Measurements from ENCODE around the gene GPRIN2.
"Not testable (repeated sequence)": the region's sequence is repeated elsewhere in the genome, so short reads cannot be mapped to it uniquely, and the experiment has no call there.

GPRIN2 gene

DNA sequence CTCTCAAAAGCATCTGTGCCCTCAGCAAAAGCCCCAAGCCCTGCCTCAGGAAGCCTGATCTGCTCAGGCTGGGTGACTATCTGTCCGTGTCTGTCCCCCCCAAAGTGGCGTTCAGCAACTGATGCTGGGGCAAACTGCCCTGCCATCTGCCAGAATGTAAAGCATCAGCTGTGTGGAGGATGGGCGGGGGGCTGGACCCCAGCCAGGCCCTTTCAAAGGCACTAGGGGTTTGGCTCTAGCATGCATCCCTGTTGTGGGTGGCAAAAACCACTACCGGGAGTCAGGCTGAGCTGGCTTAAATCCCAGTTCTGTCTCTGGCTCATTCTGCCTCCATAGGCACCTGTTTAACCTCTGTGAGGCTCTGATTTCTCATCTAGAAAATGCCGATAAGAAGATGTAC is 35.5 kb downstream of the GPRIN2 start:
- no peak for DNase-seq (ENCODE audit: low spot score)

DNA sequence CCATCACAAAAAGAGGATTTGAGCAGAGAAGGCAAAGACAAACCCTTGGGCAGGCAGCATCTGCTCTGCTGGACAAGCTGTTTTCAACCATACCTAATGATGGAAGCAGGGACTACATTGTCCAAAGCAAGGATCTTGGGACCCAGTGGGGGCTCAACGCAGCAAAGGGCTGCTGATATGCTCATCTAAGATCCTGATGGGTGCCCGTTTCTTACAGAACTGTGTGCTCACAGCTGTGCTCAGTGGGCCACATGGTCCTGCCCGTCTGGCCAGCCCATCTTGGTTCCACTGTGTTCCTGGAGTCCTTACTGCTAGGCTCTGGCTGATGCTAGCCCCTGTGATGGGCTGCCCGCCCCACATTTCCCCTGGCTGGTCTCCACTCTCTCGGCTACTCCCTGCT is 36.1 kb downstream of the GPRIN2 start:
- no peak for DNase-seq (ENCODE audit: low spot score)

DNA sequence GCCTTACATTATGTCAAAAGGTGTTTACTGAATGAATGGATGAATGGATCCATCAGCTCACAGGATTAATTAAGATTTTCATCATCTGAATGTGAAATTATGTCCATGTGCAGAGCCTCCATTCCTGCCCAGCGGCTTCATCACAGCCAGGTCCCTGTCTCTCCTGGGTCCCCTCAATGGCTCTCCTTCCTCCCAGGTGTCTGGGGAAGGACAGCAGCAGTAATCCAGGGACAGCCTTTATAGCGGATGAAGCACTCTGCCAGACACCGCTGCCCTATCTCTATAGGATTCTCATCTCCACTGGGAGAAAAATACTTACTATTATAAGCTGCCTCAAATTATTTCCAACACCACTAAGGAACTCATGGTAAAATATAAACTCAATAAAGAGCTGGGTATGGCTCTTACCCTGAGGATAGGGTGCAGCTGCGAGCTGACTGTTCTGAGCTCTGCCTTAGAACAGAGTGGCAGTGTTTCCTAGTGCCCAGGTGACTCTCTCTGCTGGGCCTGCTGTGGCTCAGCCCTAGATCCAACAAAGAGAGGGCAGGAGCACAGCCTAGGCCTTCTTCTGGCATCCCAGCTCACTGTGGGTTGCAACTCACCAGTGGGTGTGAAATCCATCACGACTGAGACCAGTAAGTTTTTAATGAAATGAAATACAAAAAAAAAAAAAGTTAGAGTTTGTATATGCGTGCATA is 38.3 kb downstream of the GPRIN2 start:
- DNase-seq (ENCODE audit: low spot score) = no peak

DNA sequence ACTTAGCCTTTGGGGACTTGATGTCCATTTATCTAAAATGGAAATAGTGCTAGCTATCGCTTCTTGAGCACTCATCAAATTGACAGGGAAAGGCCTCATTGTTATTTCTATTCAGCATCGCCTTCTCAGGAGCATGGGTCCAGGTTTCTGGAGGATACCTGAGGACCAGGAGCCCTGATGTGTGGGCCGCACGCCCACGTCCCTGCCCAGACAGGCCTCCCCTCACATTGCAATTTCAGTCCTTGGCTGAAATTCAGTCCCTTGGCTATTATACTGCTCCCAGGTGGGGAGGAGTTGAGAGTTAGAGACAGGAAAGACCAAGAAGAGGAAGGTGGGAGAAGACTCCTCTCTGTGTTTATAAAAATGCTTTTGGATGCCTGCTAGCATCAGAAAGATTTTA is 38.9 kb downstream of the GPRIN2 start:
- DNase-seq (ENCODE audit: low spot score) = no peak

DNA sequence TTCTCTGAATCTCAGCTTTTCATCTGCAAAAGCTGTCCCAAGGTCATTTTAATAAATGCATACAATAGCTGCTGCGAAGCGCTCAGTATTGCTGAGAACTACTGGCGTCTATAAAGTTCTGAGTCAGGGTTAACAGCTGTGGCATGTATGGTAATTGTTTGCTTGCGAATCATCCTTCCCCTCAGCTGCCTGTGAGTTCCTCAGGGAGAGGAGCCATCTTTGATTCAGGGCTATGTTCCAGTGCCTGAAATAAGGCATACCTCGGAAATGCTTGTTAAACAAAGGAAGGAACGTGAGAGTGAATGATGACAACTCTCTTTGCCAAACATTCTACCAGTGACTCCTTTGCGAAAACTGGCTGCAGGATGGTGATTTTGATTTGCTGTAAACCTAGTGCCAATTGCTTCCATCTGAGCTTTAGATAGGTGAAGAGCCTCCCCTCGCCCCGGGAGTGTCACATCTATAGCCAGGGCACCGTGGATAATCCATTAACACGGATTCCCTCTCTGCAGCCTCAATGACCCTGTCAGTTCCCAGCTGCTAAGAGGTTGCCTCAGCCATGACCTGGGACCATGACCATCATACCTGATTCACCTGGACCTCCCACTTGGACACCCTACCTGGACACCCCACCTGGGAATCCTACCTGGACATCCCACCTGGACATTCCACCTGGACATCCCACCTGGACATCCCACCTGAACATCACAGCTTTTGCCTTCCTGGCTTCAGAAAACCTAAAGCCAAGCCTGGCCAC is 39.6 kb downstream of the GPRIN2 start:
- DNase-seq (ENCODE audit: low spot score) = no peak

DNA sequence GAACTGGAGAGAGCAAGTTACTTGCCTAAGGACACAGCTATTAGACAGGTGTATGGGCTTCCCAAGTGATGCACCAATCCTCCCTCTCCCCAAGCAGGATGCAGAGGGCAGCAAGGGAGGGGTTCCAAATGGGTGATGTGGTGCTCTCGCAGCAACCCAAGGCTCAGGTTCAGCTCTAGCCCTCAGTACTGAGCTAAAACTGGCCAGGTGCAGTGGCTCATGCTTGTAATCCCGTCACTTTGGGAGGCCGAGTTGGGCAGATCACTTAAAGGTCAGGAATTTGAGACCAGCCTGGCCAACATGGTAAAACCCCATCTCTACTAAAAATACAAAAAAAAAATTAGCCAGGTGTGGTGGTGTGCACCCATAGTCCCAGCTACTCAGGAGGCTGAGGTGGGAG is 40.7 kb downstream of the GPRIN2 start:
- no peak for DNase-seq (ENCODE audit: low spot score)

DNA sequence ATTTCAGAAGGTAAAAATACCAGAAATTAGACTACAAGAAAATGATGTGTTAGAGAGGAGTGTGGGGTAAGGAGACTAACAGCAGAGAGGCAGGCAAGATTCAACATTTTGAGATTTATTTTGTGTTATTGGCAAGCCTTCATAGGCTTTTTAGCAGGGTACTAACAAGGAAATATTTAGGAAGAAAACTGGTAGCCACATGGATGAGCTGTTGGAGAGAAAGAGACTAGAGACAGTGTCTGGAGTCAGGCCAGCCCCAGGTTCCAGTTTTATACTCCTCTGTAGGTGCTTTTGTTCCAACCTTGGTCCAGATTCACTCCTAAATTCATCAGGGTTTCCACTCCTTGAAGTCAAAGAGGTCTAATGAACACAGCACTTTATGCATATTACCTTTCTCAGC is 41.1 kb downstream of the GPRIN2 start:
- DNase-seq (ENCODE audit: low spot score) = no peak

DNA sequence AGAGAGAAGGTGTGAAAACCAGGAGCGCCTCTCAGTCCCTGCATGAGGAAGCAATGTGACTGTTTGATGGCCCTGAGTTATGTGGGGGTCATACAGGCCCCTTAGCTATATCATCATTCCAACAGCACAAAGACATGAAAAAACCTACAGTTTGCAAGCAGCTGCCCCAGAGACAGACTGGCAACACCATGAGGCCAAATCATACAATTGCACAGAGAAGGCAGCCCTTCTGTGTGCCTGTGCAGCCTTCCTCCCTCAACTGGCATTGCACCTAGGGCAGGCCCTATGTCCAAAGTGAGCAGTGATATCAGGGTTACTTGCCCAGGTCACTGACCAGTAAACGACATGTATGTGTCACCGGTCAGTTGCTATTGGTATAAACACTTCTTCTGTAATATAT is 41.6 kb downstream of the GPRIN2 start:
- no peak for DNase-seq (ENCODE audit: low spot score)

DNA sequence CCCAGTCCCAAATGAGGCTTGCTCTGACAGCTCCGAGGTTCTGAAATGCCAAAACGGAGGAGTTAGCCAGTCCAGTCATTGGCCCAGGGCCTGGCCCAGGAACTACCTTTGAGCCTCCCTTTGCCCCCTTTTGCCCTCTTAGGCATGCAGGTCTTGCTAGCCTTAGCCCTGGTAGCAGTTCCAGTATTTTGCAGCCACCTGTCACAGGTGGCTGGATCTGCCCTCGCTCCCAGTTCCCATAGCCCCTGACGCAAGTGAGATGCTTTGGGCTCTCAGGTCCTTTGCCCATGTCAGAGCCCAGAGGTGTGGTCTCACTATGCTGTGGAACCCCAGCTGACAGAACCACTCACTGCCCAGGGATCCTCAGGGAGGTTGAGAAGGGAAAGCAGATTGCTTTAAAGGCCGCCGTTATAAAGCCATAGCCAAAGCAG is 42.0 kb downstream of the GPRIN2 start:
- DNase-seq (ENCODE audit: low spot score) = no peak

DNA sequence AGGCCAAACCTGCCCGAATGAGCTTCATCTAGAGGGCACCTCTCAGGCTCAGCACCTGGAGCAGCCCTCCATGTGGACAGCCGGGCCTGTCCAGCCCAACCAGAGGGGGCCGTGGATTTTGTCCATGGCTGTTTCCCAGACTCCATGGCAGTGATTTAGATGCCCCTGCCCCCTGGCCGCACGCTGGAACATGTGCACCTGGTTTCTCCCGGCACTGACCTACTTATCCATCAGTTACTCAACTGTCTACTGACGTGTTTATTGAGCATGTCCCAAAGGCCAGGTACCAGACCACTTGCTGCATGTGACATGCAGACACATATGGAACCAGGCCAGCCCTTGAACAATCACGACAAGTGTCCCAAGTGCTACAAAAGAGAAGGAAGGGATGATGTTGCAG is 43.1 kb downstream of the GPRIN2 start:
- not testable (repeated sequence) for DNase-seq (ENCODE audit: low spot score)

DNA sequence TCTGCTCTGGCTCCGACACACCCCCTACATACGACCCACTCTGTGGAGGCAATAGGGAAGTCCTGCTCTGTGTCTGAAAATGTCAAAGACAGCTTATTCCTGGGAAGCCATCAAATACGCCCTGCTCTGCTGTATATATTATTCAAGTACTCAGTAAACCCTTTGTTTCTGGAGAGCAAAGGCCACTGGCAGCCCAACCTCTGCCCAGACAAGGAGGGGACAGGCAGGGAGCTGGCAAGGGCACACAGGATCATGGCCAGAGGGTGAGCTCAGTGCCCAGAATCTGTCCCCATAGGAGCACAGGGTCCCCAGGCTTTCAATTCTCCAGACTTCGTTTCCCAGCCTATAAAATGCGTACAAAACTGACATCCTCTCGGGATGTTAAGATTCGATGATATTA is 43.7 kb downstream of the GPRIN2 start:
- DNase-seq (ENCODE audit: low spot score) = not testable (repeated sequence)

DNA sequence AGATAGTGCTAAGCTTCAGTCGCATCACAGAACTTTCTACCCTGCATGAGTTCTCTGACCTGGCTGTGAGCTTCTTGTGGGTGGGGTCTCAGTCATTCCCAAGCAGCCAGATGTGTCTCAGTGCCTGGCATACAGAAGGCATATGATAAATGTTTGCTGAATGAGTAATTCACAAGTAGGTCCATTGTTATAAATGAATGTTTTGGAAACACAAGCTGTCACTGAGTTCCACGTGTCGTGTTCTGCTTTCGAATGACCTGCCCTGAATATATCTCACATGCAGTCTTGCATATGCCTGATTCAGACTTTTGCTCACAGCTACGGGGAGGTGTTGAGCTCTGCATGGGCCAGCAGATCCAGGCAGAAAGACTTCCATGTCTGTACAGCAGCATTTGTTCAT is 44.5 kb downstream of the GPRIN2 start:
- not testable (repeated sequence) for DNase-seq (ENCODE audit: low spot score)

Measured in ecto neural progenitor cell (in vitro differentiated cells).